MM.1S (cell line): ENCODE data around the gene ZBTB42.

ENCODE experiments used
- DNase-seq: peaks from one replicate; pipeline ENCODE4 v3.0.0-alpha.2; 2015
- H2AFZ ChIP-seq: fragments of 300-600 bp; sonication (generic); 2 replicates; pipeline ENCODE4 v1.6.0; 2016; ENCODE audit warnings: antibody characterized with exemption, low read length
- H3F3A ChIP-seq: fragments of 300-600 bp; sonication (generic); 2 replicates; pipeline ENCODE4 v1.6.1; 2016; ENCODE audit warnings: mild to moderate bottlenecking, antibody characterized with exemption, low read length, moderate library complexity, mixed read lengths; ENCODE audit not compliant: insufficient read depth
- H3K27ac ChIP-seq: fragments of 300-600 bp; sonication (generic); 2 replicates; pipeline ENCODE4 v1.5.1; 2016; ENCODE audit warnings: mild to moderate bottlenecking, low read length
- H3K27me3 ChIP-seq: fragments of 300-600 bp; sonication (generic); replicated peaks from 2 replicates; pipeline ENCODE4 v1.6.0; 2016; ENCODE audit warnings: low read length; ENCODE audit not compliant: insufficient read depth
- H3K36me3 ChIP-seq: fragments of 300-600 bp; sonication (generic); replicated peaks from 2 replicates; pipeline ENCODE4 v1.6.1; 2016; ENCODE audit warnings: mild to moderate bottlenecking, low read length, mixed read lengths; ENCODE audit not compliant: insufficient read depth
- H3K4me1 ChIP-seq: fragments of 300-600 bp; sonication (generic); 2 replicates; pipeline ENCODE4 v1.6.1; 2016; ENCODE audit warnings: low read length, mixed read lengths
- H3K4me2 ChIP-seq: fragments of 300-600 bp; sonication (generic); 2 replicates; pipeline ENCODE4 v1.6.0; 2016; ENCODE audit warnings: low read depth, low read length
- H3K4me3 ChIP-seq: fragments of 300-600 bp; sonication (generic); 2 replicates; pipeline ENCODE4 v1.5.1; 2016; ENCODE audit warnings: low read length, mixed read lengths
- H3K79me2 ChIP-seq: fragments of 300-600 bp; sonication (generic); 2 replicates; pipeline ENCODE4 v1.6.1; 2016; ENCODE audit warnings: mixed run types, low read length, mixed read lengths
- H3K9ac ChIP-seq: fragments of 300-600 bp; sonication (generic); 2 replicates; pipeline ENCODE4 v1.6.1; 2016; ENCODE audit warnings: low read length, mixed read lengths
- H3K9me2 ChIP-seq: fragments of 300-600 bp; sonication (generic); replicated peaks from 2 replicates; pipeline ENCODE4 v1.6.1; 2016; ENCODE audit warnings: mild to moderate bottlenecking, low read length, mixed read lengths; ENCODE audit not compliant: insufficient read depth
- H3K9me3 ChIP-seq: fragments of 300-600 bp; sonication (generic); replicated peaks from 2 replicates; pipeline ENCODE4 v1.6.1; 2016; ENCODE audit warnings: mild to moderate bottlenecking, low read length, mixed read lengths; ENCODE audit not compliant: insufficient read depth
- H4K20me1 ChIP-seq: fragments of 300-600 bp; sonication (generic); 2 replicates; pipeline ENCODE4 v1.6.1; 2016; ENCODE audit warnings: mild to moderate bottlenecking, low read length, moderate library complexity, mixed read lengths; ENCODE audit not compliant: insufficient read depth
- EZH2 ChIP-seq: fragments of 300-600 bp; sonication (generic); optimal IDR thresholded peaks from 2 replicates; pipeline ENCODE3; 2017; ENCODE audit warnings: low read depth, mild to moderate bottlenecking, antibody characterized with exemption, low read length, mixed read lengths
- EZH2phosphoT487 ChIP-seq: fragments of 300-600 bp; sonication (generic); IDR thresholded peaks from 2 replicates; pipeline ENCODE4 v1.6.1; 2018; ENCODE audit warnings: antibody characterized with exemption, low read length
- TF ChIP-seq, protein P1 (sequence below): fragments of 300-600 bp; sonication (generic); IDR thresholded peaks from 2 replicates; pipeline ENCODE4 v1.5.1; 2016; ENCODE audit warnings: antibody characterized with exemption, low read length, mixed read lengths

The ZBTB42 gene

DNA sequence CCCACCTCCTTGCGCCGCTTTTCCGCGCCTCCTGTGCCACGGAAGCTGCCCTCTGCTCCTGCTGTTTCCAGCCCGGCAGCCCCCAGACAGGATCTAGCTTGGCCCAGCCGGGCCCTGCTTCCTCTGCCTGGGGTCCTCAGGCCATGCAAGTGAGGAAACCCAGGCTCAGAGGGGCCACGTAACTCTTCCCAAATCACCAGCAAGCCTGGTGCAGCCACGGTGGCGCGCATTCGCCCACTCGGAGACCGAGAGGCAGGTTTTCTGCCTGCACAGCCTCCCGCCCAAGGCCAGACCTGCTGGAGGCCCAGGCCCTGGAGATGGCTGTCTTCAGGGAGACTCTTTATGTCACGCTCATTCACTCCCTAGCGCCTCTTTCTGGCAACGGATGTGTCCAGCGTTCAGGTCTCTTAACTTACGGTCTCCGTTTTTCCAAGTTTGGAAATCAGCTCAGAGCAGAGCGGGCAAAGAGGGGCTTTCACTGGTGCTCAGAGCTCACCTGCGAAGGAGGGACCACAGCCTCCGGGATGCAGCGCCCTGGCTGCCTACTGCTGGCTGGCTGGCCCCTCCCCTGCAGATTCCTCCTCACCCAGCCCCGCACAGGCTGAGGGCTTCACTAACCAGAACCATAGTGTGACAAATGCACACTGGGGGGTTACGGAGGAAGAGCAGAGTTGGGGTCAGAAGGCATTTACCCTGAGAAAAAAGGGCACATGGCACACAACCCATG is 43.6 kb downstream of the ZBTB42 start:
- Histone ChIP-seq H2AFZ (no peak overlapping the region), H3K4me2 (no peak overlapping the region), H3K4me1 (no peaks in the 10 kb centered on the region), H3K79me2 (no peaks in the 10 kb centered on the region), H3K36me3 (no peaks in the 10 kb centered on the region), H3F3A (no peaks in the 10 kb centered on the region), H3K4me3 (no peak overlapping the region), H3K9me2 (no peaks in the 10 kb centered on the region), H3K27ac (no peak overlapping the region), H3K9ac (no peak overlapping the region), H3K9me3 (no peaks in the 10 kb centered on the region), H3K27me3 (peaks cover 67% of the 10 kb centered on the region), H4K20me1 (no peaks in the 10 kb centered on the region)
- DNase-seq = no peak
- TF ChIP-seq EZH2 (no peak), EZH2phosphoT487 (no peak)
- TF ChIP-seq, protein P1, sequence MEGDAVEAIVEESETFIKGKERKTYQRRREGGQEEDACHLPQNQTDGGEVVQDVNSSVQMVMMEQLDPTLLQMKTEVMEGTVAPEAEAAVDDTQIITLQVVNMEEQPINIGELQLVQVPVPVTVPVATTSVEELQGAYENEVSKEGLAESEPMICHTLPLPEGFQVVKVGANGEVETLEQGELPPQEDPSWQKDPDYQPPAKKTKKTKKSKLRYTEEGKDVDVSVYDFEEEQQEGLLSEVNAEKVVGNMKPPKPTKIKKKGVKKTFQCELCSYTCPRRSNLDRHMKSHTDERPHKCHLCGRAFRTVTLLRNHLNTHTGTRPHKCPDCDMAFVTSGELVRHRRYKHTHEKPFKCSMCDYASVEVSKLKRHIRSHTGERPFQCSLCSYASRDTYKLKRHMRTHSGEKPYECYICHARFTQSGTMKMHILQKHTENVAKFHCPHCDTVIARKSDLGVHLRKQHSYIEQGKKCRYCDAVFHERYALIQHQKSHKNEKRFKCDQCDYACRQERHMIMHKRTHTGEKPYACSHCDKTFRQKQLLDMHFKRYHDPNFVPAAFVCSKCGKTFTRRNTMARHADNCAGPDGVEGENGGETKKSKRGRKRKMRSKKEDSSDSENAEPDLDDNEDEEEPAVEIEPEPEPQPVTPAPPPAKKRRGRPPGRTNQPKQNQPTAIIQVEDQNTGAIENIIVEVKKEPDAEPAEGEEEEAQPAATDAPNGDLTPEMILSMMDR = no peak

DNA sequence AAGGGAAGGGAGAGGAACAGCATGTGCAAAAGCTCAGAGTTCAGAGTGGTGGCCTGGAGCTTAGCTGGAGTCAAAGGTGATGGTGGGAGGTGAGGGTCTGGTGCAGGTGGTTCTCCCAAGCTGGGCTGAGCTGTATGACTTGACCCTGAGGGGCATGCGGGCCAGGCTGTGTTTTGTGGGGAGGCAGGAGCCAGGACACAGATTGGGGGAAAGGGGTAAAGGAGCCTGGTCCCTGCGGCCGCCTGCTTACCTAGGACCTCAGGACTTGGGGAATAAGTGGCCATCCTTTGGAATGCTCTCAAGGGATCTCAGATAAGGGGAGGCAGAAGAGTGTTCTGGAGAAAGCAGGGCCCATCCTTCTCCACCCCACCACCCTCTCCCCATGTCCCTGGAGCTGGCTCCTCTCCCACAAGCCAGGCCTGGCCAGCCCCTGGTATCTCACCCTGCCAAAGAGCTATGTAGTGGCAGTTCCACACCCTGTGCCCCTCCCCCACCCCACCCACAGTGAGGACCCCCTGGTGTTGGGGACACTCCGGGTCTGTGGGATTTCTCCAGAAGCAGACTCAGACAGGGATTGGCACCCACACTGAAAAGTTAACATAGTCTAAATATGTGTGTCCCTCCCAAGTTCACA is 44.2 kb downstream of the ZBTB42 start:
- no peaks in the 10 kb centered on the region for H3K36me3 ChIP-seq
- TF ChIP-seq, protein P1 = no peak
- no peak for TF ChIP-seq EZH2
- no peak for TF ChIP-seq EZH2phosphoT487
- H3F3A ChIP-seq = no peaks in the 10 kb centered on the region
- no peak overlapping the region for H3K4me2 ChIP-seq
- no peak overlapping the region for H3K4me3 ChIP-seq
- no peak overlapping the region for H3K27ac ChIP-seq
- no peaks in the 10 kb centered on the region for H4K20me1 ChIP-seq
- peaks cover 73% of the 10 kb centered on the region for H3K27me3 ChIP-seq
- no peaks in the 10 kb centered on the region for H3K9me2 ChIP-seq
- no peak overlapping the region for H3K9ac ChIP-seq
- no peak overlapping the region for H2AFZ ChIP-seq
- H3K79me2 ChIP-seq = no peaks in the 10 kb centered on the region
- no peaks in the 10 kb centered on the region for H3K4me1 ChIP-seq
- no peak for DNase-seq
- H3K9me3 ChIP-seq = no peaks in the 10 kb centered on the region

GRCh38 chr14:104845834-104846441 is 45.0 kb downstream of the ZBTB42 start:
- Histone ChIP-seq H3K36me3 (no peaks in the 10 kb centered on the region), H3K4me2 (no peak overlapping the region), H3K9me3 (no peaks in the 10 kb centered on the region), H3K79me2 (no peaks in the 10 kb centered on the region), H3K4me3 (no peak overlapping the region), H3K27ac (no peak overlapping the region), H3K4me1 (no peaks in the 10 kb centered on the region), H4K20me1 (no peaks in the 10 kb centered on the region), H3K9me2 (no peaks in the 10 kb centered on the region), H2AFZ (no peak overlapping the region), H3F3A (no peaks in the 10 kb centered on the region), H3K9ac (no peak overlapping the region), H3K27me3 (peaks cover 74% of the 10 kb centered on the region)
- DNase-seq = no peak
- TF ChIP-seq EZH2 (no peak), EZH2phosphoT487 (no peak)
- TF ChIP-seq, protein P1 = no peak
